ENCODE results near the gene NPY1R. TPM values are rescaled to one million over a fixed set of nuclear protein-coding genes. Genes with fewer than 3 reads are reported as not detected.

Gene NPY1R
- total RNA-seq (2022; extraction: Qiagen RNA extraction), result 0.08 to 0.17 TPM (median 0.12 TPM) in 4 of 5 replicates, not detected in the other

GRCh38 chr4:163332526-163333406, at the start of gene NPY1R:
NPY1R (minus strand) TSS chr4:163332596; CDS start chr4:163326554, 6,042 bp downstream.

GRCh38 chr4:163343604-163344146, 11.3 kb upstream of the NPY1R start, which contains the start of gene NPY5R:
NPY5R (plus strand) TSS chr4:163343892; CDS start chr4:163350274, 6,382 bp downstream.

Other genes with a start within 250 kb of the NPY1R start
- gene NAF1, start 165.7 kb downstream of the NPY1R start, total RNA-seq (2022; extraction: Qiagen RNA extraction), result 14.0 to 15.3 TPM (median 14.4 TPM) in 5 replicates
- gene NPY5R, start 11.3 kb upstream of the NPY1R start, total RNA-seq (2022; extraction: Qiagen RNA extraction), result not detected in 5 replicates
- gene TKTL2, start 141.2 kb upstream of the NPY1R start, total RNA-seq (2022; extraction: Qiagen RNA extraction), result not detected in 5 replicates
- 19.4 to 32.7 TPM (median 23.7 TPM) in 5 replicates for gene TMA16, start 162.1 kb upstream of the NPY1R start, total RNA-seq (2022; extraction: Qiagen RNA extraction)

All from A549 treated with Hydrocortisone at 1 μM for 4 hours (cell line).